Adipose tissue (tissue), 3 donors: ENCODE results near the gene RAD51AP1. TPM values are rescaled to one million over a fixed set of nuclear protein-coding genes. Genes with fewer than 3 reads are reported as not detected.

Source experiments
- H3K27ac ChIP-seq: one replicate; pipeline ENCODE4 v1.5.1; 2013; ENCODE audit warnings: low read depth, low read length
- WGBS, 3 donors: extraction: QIAGEN DNeasy Blood & Tissue Kit; methylation state at CpG; one replicate each; pipeline ENCODE4 v1.1.7; 2013; 5-methylcytosine and 5-hydroxymethylcytosine counted together
- polyA plus RNA-seq, 3 donors: library from polyadenylated mRNA; stranded (reverse); fragments of 200-250 nt; gene quantifications; one replicate each; pipeline ENCODE4 v1.2.3, GENCODE V29; 2013
- donor health status: healthy with polysubstance abuse.
- donor health status: Bipolar disorder and iron deficiency.
- donor health status: healthy.

The RAD51AP1 gene
- polyA plus RNA-seq, 3 donors: 0.51 to 1.1 (median 0.76) TPM

- WGBS, 3 donors: 28 to 37% (median 30%) methylated on average over 8 of the region's 8 CpGs
- no peak overlapping the region for H3K27ac ChIP-seq
Observed at GRCh38 chr12:4579305-4580102, 40.8 kb downstream of the RAD51AP1 start.

DNA sequence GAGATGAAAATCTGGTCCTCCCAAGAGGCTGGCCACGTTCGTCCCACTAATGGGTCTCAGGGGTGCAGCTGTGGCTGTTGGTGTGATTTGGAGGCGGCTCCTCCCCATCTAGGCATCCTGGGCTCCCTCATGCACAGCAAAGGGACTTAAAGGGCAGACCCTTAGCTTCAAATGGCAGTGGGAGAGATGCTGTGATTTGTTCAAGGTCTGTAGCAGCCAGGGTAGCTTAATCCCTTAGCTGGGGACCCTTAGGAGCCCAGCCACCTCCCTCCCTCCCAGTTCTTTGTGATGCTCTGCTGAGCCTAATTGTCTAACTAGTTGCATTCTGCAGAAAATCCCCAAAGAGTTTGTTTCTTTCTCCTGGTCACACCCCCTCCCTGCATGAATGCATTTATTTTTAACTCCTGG lies 41.6 kb downstream of the RAD51AP1 start:
- 53 to 66% (median 57%) methylated on average over 3 of the region's 3 CpGs for WGBS, 3 donors
- no peak overlapping the region for H3K27ac ChIP-seq

- WGBS, 3 donors: 77 to 91% (median 87%) methylated on average over 5 to 6 of the region's 6 CpGs
Observed at GRCh38 chr12:4584281-4584680, 45.6 kb downstream of the RAD51AP1 start.

GRCh38 chr12:4584896-4585295 lies 46.2 kb downstream of the RAD51AP1 start:
- WGBS, 3 donors: 70 to 90% (median 82%) methylated on average over 7 of the region's 7 CpGs
- no peak overlapping the region for H3K27ac ChIP-seq

More at GRCh38 chr12:4584281-4584680, 45.6 kb downstream of the RAD51AP1 start:
- H3K27ac ChIP-seq: no peak overlapping the region

DNA sequence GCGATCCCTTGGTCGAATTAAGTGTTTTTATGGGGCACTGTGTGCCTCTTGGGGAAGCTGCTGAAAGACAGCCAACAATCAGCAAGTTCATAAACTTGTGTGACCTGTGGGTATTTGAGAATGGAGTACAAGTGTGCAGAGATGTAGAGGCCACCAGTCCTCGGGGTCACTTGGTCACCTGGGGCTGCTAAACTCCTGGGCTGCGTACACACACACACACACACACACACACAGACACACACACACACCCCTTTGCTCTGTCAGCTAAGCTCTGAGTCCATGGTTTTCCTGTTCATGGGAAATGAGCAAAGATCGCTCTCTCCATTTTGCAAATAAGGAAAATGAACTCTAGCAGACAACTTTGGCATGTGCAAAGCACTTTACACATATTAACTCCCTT lies 47.8 kb downstream of the RAD51AP1 start:
- H3K27ac ChIP-seq: no peak overlapping the region
- 43 to 59% (median 45%) methylated on average over 5 of the region's 5 CpGs for WGBS, 3 donors

DNA sequence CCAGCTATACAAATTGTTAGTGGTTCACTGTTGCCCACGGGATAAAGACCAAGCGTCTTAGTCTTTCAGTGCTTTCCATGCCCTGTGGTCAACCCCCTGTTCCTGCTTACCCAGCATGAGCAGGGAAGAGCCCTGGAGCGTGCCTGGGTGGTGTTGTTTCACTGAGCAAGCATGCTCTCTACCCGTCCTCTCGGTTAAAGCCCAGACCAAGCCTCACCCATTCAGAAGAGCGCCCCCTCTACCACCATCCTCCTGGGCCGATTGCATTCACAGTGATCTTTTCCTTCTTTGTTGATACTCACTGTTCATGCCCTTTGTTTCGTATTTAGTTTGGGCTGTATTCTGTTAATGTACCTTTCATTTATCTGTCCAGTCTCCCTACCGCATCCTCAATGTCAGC lies 48.4 kb downstream of the RAD51AP1 start:
- WGBS, 3 donors: 44 to 82% (median 78%) methylated on average over 9 of the region's 9 CpGs
- no peak overlapping the region for H3K27ac ChIP-seq

DNA sequence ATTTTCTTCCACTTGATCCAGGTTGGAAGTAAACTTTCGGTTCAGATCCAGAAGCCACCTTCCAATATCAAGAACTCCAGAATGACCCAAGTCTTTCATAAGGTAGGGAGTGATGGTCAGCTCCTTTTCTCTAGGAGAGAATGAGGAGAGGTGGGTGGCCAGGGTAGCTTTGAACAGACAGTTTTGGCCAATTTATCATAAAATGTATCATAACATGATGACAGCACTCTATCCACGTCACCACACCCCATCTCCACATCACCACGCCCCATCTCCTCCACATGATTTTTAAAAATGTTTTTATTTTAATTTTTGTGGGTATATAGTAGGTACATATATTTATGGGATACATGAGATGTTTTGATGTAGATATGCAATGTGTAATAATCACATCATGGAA lies 50.2 kb downstream of the RAD51AP1 start:
- WGBS, 3 donors: 94 to 98% (median 94%) methylated on average over 3 of the region's 3 CpGs

GRCh38 chr12:4589941-4590340 lies 51.3 kb downstream of the RAD51AP1 start:
- no peak overlapping the region for H3K27ac ChIP-seq
- WGBS, 3 donors: 33 to 69% (median 38%) methylated on average over 2 of the region's 2 CpGs

More for the DNA sequence above, 50.2 kb downstream of the RAD51AP1 start:
- H3K27ac ChIP-seq: no peak overlapping the region

DNA sequence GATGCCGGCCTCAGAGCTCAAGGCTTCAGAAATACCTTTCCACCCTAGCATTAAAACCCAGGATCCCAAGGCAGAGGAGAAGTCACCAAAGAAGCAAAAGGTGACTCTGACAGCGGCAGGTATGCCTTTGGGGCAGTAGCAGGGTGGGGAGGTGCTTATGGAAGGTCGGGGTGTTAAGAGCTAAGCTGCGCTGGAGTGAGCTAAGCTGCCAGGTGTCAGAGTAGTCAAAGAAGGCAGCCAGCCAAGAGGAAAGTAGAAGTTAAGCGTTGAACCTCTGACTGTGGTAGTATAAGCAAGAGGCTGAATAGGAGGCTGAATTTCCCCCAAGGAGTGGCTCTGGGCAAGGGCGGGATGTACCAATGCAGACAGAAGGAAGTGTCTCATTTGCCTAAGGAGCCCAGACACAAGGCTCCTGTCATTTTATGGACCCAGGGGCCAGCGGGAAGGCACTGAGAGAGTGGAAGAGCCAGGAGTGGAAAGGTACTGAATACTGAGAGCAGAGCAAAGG lies 52.5 kb downstream of the RAD51AP1 start:
- 53 to 71% (median 65%) methylated on average over 7 of the region's 7 CpGs for WGBS, 3 donors
- no peak overlapping the region for H3K27ac ChIP-seq

GRCh38 chr12:4595881-4596280 lies 57.2 kb downstream of the RAD51AP1 start:
- WGBS, 3 donors: 89 to 98% (median 96%) methylated on average over 6 of the region's 6 CpGs
- H3K27ac ChIP-seq: no peak overlapping the region

DNA sequence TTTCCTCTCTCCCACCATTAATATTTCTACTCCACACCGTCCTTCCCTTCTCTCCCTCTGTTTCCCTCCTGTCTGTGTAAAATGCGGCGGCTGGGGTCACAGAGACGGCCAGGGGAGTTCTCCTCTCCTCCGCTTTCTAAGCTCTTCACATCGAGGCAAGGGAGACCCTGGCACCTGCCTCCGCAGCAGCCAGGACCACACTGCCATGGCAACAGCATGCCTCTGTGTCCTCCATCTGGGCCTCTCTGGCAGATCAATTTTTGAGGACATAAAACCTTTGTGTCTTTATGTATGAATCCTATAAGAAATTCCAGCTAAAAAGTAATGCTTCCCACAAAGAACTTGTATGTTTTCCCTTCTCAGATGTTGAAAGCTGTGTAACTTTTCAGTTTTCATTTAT lies 64.7 kb downstream of the RAD51AP1 start:
- no peak overlapping the region for H3K27ac ChIP-seq
- 55 to 73% (median 67%) methylated on average over 7 of the region's 7 CpGs for WGBS, 3 donors

GRCh38 chr12:4603946-4604345 lies 65.3 kb downstream of the RAD51AP1 start:
- 16 to 43% (median 30%) methylated on average over 1 of the region's 1 CpG for WGBS, 3 donors
- no peak overlapping the region for H3K27ac ChIP-seq

DNA sequence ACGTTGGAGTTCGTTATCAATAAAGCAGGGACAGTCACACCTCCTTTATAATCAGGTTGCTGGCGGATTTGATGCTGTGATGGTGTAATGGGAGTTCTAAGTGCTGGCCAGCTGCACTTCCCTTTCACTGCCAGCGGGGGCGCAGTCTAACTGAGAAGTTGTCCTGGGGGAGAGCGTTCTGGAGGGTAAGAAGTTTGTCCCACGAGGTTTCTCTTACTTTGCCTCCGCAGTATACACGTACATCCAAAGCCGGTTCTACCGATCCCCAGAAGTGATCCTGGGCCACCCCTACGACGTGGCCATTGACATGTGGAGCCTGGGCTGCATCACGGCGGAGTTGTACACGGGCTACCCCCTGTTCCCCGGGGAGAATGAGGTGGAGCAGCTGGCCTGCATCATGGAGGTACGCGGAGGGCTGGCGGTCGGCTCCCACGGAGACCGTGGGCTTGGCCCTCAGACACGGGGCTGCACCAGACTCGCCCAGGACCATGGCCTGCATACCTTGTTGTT lies 66.0 kb downstream of the RAD51AP1 start:
- WGBS, 3 donors: 1 to 3% (median 2%) methylated on average over 25 of the region's 25 CpGs
- H3K27ac ChIP-seq: peak overlapping the region; percentile 3

- no peak overlapping the region for H3K27ac ChIP-seq
- 70 to 83% (median 77%) methylated on average over 3 of the region's 3 CpGs for WGBS, 3 donors
Observed at GRCh38 chr12:4607056-4607455, 68.4 kb downstream of the RAD51AP1 start.

GRCh38 chr12:4609071-4609470 lies 70.4 kb downstream of the RAD51AP1 start:
- WGBS, 3 donors: 87 to 93% (median 87%) methylated on average over 9 of the region's 9 CpGs
- H3K27ac ChIP-seq: no peak overlapping the region

Other genes with a start within 250 kb of the RAD51AP1 start
- 1 to 10 TPM in 2 of 3 donors, under 1 TPM in 1; 0.98 to 5.3 (median 3.5) TPM for gene TIGAR, start 217.7 kb upstream of the RAD51AP1 start, polyA plus RNA-seq
- gene FGF23, start 159.2 kb upstream of the RAD51AP1 start, polyA plus RNA-seq: not detected
- gene FGF6, start 93.1 kb upstream of the RAD51AP1 start, polyA plus RNA-seq: not detected
- gene DYRK4, start 23.3 kb downstream of the RAD51AP1 start, polyA plus RNA-seq: 10 to 100 TPM; 21.1 to 53.1 (median 30.0) TPM
- 1 to 10 TPM in 2 of 3 donors, under 1 TPM in 1; 0.92 to 2.4 (median 2.0) TPM for gene AKAP3, start 110.2 kb downstream of the RAD51AP1 start, polyA plus RNA-seq
- gene NDUFA9, start 110.2 kb downstream of the RAD51AP1 start, polyA plus RNA-seq: 10 to 100 TPM; 30.6 to 62.7 (median 31.0) TPM
- under 1 TPM; 0.46 to 0.79 (median 0.48) TPM for gene GALNT8, start 181.5 kb downstream of the RAD51AP1 start, polyA plus RNA-seq